B cell (primary cell): Measurements from ENCODE around the gene PLCB1. TPM values are rescaled to one million over a fixed set of nuclear protein-coding genes. Genes with fewer than 3 reads are reported as not detected.

ENCODE experiments used
- ATAC-seq: fragments of 200-7000 bp; cut with Tn5 transposase; one replicate; pipeline ENCODE4 v1.10.0; 2021; ENCODE audit warnings: low read depth, mild to moderate bottlenecking, moderate number of reproducible peaks, moderate library complexity
- CTCF ChIA-PET: fragments of 350-600 bp; sonication (Branson Sonifier 250); formaldehyde crosslinking; loops from one replicate; lab custom pipeline; 2021; ENCODE audit warnings: antibody characterized with exemption, inconsistent platforms; lab: Charles Lee
- POLR2A ChIA-PET: fragments of 350-600 bp; sonication (Branson Sonifier 250); formaldehyde crosslinking; loops from one replicate; lab custom pipeline; 2021; ENCODE audit warnings: antibody characterized with exemption; lab: Charles Lee
- DNase-seq: peaks from one replicate; pipeline ENCODE4 v3.0.0; 2013
- H2AFZ ChIP-seq: 2 replicates; pipeline ENCODE4 v1.6.1; 2012; ENCODE audit warnings: mild to moderate bottlenecking, low read depth, low read length; ENCODE audit not compliant: insufficient read depth, poor library complexity, severe bottlenecking
- H3K27ac ChIP-seq, 2 donors: 1 replicate in 1 of 2; 2 replicates in 1 of 2; pipeline ENCODE4 v1.5.1; 2012 to 2013; ENCODE audit warnings: low read length in 2 of 2, mild to moderate bottlenecking in 2 of 2, moderate library complexity in 1 of 2
- H3K27me3 ChIP-seq, 4 experiments: fragments of 200-600 bp in 1 of 4; sonication (generic) in 1 of 4; replicated peaks in 1 of 4; 1 replicate in 2 of 4; 2 replicates in 2 of 4; pipeline versions ENCODE4 v1.6.1 to v1.7.0; 2013 to 2016; ENCODE audit warnings: low read length in 3 of 4, mild to moderate bottlenecking in 2 of 4, mixed read lengths in 1 of 4, moderate library complexity in 1 of 4; ENCODE audit not compliant: insufficient read depth in 4 of 4, control insufficient read depth in 3 of 4; ENCODE audit errors: control extremely low read depth in 1 of 4
- H3K36me3 ChIP-seq, 2 experiments: replicated peaks in 1 of 2; 1 replicate in 1 of 2; 2 replicates in 1 of 2; pipeline versions ENCODE4 v1.6.1 to v1.7.1; 2013; ENCODE audit warnings: low read length in 1 of 2; ENCODE audit not compliant: insufficient read depth in 2 of 2, control insufficient read depth in 1 of 2; ENCODE audit errors: control extremely low read depth in 1 of 2, extremely low read depth in 1 of 2
- H3K4me1 ChIP-seq, 2 donors: fragments of 200-600 bp in 1 of 2; sonication (generic) in 1 of 2; 1 replicate in 1 of 2; 2 replicates in 1 of 2; pipeline versions ENCODE4 v1.5.1 to v1.6.1; 2013 to 2017; ENCODE audit warnings: low read length in 2 of 2; ENCODE audit not compliant: control insufficient read depth in 2 of 2, insufficient read depth in 2 of 2
- H3K4me2 ChIP-seq: replicated peaks from 2 replicates; pipeline ENCODE3; 2012; ENCODE audit warnings: mild to moderate bottlenecking, low read depth, low read length; ENCODE audit not compliant: poor library complexity, severe bottlenecking
- H3K4me3 ChIP-seq, 5 experiments: fragments of 200-600 bp in 1 of 5; sonication (generic) in 1 of 5; 1 replicate in 3 of 5; 2 replicates in 2 of 5; pipeline versions ENCODE4 v1.5.1 to v1.7.0; 2011 to 2016; ENCODE audit warnings: low read length in 4 of 5, mild to moderate bottlenecking in 4 of 5, low read depth in 2 of 5, control low read depth in 1 of 5, moderate library complexity in 1 of 5; ENCODE audit not compliant: insufficient read depth in 1 of 5; ENCODE audit errors: control extremely low read depth in 1 of 5, extremely low read depth in 1 of 5
- H3K79me2 ChIP-seq: fragments of 200-600 bp; sonication (generic); one replicate; pipeline ENCODE4 v1.6.0; 2016; ENCODE audit warnings: low read length; ENCODE audit not compliant: control insufficient read depth, insufficient read depth
- H3K9ac ChIP-seq: fragments of 200-600 bp; sonication (generic); 2 replicates; pipeline ENCODE4 v1.6.1; 2017; ENCODE audit warnings: mild to moderate bottlenecking, low read length, moderate library complexity
- H3K9me3 ChIP-seq, 3 donors: one replicate each; pipeline versions ENCODE4 v1.6.1 to v1.7.1; 2013; ENCODE audit warnings: low read length in 2 of 3; ENCODE audit not compliant: control insufficient read depth in 2 of 3, insufficient read depth in 1 of 3; ENCODE audit errors: control extremely low read depth in 1 of 3
- H4K20me1 ChIP-seq: 2 replicates; pipeline ENCODE4 v1.6.0; 2012; ENCODE audit warnings: mild to moderate bottlenecking, low read length; ENCODE audit not compliant: insufficient read depth, control insufficient read depth, poor library complexity, severe bottlenecking
- H3K27ac Mint-ChIP-seq: one replicate; pipeline ENCODE4 v1.8.0; 2021; ENCODE audit warnings: mixed read lengths
- H3K27me3 Mint-ChIP-seq: one replicate; pipeline ENCODE4 v1.8.0; 2021; ENCODE audit warnings: mixed read lengths
- H3K4me1 Mint-ChIP-seq: one replicate; pipeline ENCODE4 v1.8.0; 2021; ENCODE audit warnings: mixed read lengths
- H3K4me3 Mint-ChIP-seq: one replicate; pipeline ENCODE4 v1.8.0; 2021; ENCODE audit warnings: mixed read lengths
- H3K9me3 Mint-ChIP-seq: one replicate; pipeline ENCODE4 v1.8.0; 2022; ENCODE audit warnings: mixed read lengths; ENCODE audit not compliant: insufficient read depth
- CTCF ChIP-seq: fragments of 200-600 bp; IDR thresholded peaks from one replicate; pipeline ENCODE4 v1.8.0; 2022; ENCODE audit warnings: antibody characterized with exemption, mild to moderate bottlenecking
- EZH2 ChIP-seq: IDR thresholded peaks from 2 replicates; pipeline ENCODE4 v1.6.1; 2012; ENCODE audit warnings: borderline replicate concordance, low read depth, mild to moderate bottlenecking, moderate library complexity, low read length; ENCODE audit not compliant: insufficient read depth, poor library complexity, severe bottlenecking
- WGBS: methylation state at CpG from one replicate; pipeline ENCODE4 v1.1.5; 2013; ENCODE audit warnings: missing lambda C conversion rate; ENCODE audit not compliant: insufficient coverage; 5-methylcytosine and 5-hydroxymethylcytosine counted together
- intact Hi-C: fragments of 100-400 bp; cut with micrococcal nuclease; formaldehyde crosslinking; loops from one replicate; pipeline ENCODE4 v1.10.0; 2022
- polyA plus RNA-seq: library from polyadenylated mRNA; depleted of rRNA; stranded (reverse); fragments of >200 nt; gene quantifications from 2 replicates; pipeline ENCODE4 v1.2.3, GENCODE V29; 2012
- total RNA-seq, 2 donors: library from RNA; stranded (reverse); fragments of 120-200 nt in 1 of 2; gene quantifications; 1 replicate in 1 of 2; 2 replicates in 1 of 2; pipeline versions ENCODE4 v1.2.3 to v1.2.4, GENCODE V29; 2013 to 2022

The PLCB1 gene
- total and polyA plus RNA-seq, 2 donors (not counting 1 experiment from before 2014, with no cell fraction given), result 0.18 to 0.47 TPM

DNA sequence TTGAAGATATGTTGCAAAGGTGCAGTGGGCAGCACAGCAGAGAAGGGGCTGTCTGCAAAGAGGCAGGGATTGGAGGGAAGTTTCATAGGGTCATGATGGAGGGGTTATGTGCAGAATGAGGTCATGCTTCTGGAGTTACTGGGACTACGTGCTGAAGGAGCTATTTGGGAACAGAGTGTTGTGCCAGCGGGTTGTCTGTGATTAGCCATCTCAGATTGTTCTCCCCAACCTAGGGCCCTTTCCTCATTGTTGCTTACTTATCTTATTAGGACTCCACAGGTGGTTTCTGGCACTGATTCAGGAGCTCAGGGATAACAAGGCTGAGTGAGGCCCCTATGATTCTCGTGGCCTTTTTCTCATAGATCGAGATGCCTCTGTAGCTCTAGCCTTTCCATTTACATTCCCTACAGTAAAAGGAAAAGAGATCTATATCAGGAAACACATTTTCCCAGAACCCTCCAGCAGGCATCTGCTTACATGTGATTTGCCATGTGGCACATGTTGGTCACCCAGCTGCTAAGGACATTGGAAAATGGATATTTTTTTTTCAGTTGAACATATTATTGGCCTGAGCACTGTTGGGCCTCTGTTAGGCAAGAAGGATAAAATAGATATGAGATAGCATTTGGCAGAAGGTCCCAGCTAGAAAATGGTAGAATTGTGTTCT lies 507.2 kb downstream of the PLCB1 start:
- Histone ChIP-seq H3K4me1 (no peaks in the 10 kb centered on the region), H3K4me3 (no peak overlapping the region), H4K20me1 (no peaks in the 10 kb centered on the region), H3K4me2 (no peak overlapping the region), H2AFZ (no peak overlapping the region), H3K27ac (no peak overlapping the region), H3K27me3 (no peaks in the 10 kb centered on the region), H3K9me3 (no peaks in the 10 kb centered on the region), H3K79me2 (no peaks in the 10 kb centered on the region), H3K9ac (no peak overlapping the region), H3K36me3 (no peaks in the 10 kb centered on the region)
- DNase-seq (no peak), ATAC-seq (no peak)
- Mint-ChIP-seq H3K9me3 (no peaks in the 10 kb centered on the region), H3K27ac (no peak overlapping the region), H3K4me1 (no peaks in the 10 kb centered on the region), H3K27me3 (no peaks in the 10 kb centered on the region), H3K4me3 (no peak overlapping the region)
- TF ChIP-seq EZH2 (no peak), CTCF (no peak)
- intact Hi-C loops, result no loop called here
- POLR2A ChIA-PET, result no interaction called here
- WGBS, result 92% methylated on average over 4 of the region's 4 CpGs
- CTCF ChIA-PET, result interaction anchor here (0.6 to 1.0 kb wide), 3 partner anchors 10 to 114 kb away, joined by 3 read pairs; no protein-coding TSS in a partner anchor

DNA sequence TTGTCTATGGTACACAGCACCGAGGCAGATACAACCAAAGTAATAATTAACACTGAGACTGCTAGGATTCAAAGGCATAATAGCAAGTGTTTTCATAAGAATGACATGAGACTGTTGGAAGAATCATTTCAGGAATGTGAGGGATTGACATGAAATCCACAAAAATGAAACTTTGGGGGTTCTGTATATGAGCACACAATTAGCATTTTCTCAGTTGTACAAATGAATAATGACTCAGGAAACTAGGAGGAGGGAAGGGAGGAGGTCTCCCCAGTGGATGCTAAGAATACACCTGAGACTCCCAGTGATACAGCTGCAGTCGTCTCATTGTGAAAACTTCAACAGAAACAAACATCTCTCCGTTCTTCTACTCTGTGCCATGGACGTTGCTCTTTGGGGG lies 508.4 kb downstream of the PLCB1 start:
- POLR2A ChIA-PET, result no interaction called here
- Mint-ChIP-seq H3K27me3 (no peaks in the 10 kb centered on the region), H3K4me1 (no peaks in the 10 kb centered on the region), H3K9me3 (no peaks in the 10 kb centered on the region), H3K4me3 (no peak overlapping the region), H3K27ac (no peak overlapping the region)
- H3K4me3 ChIP-seq, result no peak overlapping the region
- no peaks in the 10 kb centered on the region for H3K79me2 ChIP-seq
- H3K9ac ChIP-seq, result no peak overlapping the region
- H3K27me3 ChIP-seq, result no peaks in the 10 kb centered on the region
- no peak overlapping the region for H3K27ac ChIP-seq
- no peak for ATAC-seq
- no peaks in the 10 kb centered on the region for H3K9me3 ChIP-seq
- H3K36me3 ChIP-seq, result no peaks in the 10 kb centered on the region
- no peak overlapping the region for H3K4me2 ChIP-seq
- TF ChIP-seq EZH2 (no peak), CTCF (no peak)
- H3K4me1 ChIP-seq, result no peaks in the 10 kb centered on the region
- CTCF ChIA-PET, result interaction anchor here (1.0 kb wide), 1 partner anchor 11 kb away, joined by 3 read pairs; no protein-coding TSS in a partner anchor
- intact Hi-C loops, result no loop called here
- no peak overlapping the region for H2AFZ ChIP-seq
- WGBS, result no CpG with 5 or more reads among the region's 4 CpGs
- no peaks in the 10 kb centered on the region for H4K20me1 ChIP-seq
- DNase-seq, result no peak
